Stimulated activated CD8-positive, alpha-beta memory T cell treated with anti-CD3 and anti-CD28 coated beads, Interleukin-4, amount 100 ng/mL, for 24 hours (primary cell): ENCODE measurements around the gene SARM1.
"Not testable (repeated sequence)": the region's sequence is repeated elsewhere in the genome, so short reads cannot be mapped to it uniquely, and the experiment has no call there.

Experiments
- DNase-seq: peaks from one replicate; pipeline ENCODE4 v3.0.0-alpha.2; 2020; ENCODE audit warnings: low read depth

SARM1 gene

GRCh38 chr17:28371245-28372202 lies at the start of gene SARM1:
TSS of gene SARM1 (plus strand) at chr17:28371694. CDS start at chr17:28372033, 339 bp downstream.
- DNase-seq, result peak; percentile 87

GRCh38 chr17:28324267-28324745 lies 47.2 kb upstream of the SARM1 start:
- no peak for DNase-seq

- DNase-seq, result no peak
These were observed 46.7 kb upstream of the SARM1 start for GRCh38 chr17:28324781-28325180.

GRCh38 chr17:28325211-28325610 lies 46.3 kb upstream of the SARM1 start:
- DNase-seq, result no peak

GRCh38 chr17:28326114-28326513 lies 45.4 kb upstream of the SARM1 start:
- DNase-seq, result no peak

- DNase-seq, result no peak
These were observed 44.4 kb upstream of the SARM1 start for GRCh38 chr17:28327031-28327607.

DNA sequence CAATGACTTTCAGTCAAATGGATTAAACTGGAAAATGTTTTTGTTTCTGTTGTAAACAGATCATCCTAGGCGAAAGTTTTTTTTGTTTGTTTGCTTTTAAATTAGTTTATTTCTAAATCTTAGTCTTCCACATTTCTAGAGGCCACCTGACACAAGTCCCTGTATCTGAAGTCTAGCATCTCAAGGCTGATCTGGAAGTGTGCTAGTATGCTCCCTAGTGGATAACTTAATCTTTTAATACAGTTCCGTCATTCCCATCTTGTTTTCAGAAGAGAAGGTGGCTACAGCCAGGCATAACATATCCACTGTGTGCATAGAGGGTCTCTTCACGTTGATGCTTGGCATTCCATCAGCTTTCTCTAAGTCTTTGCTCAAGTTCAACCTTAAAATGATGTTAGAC lies 43.8 kb upstream of the SARM1 start:
- DNase-seq, result no peak

- no peak for DNase-seq
These were observed 43.2 kb upstream of the SARM1 start for GRCh38 chr17:28328325-28328724.

- DNase-seq, result no peak
These were observed 40.8 kb upstream of the SARM1 start for GRCh38 chr17:28330671-28331070.

DNA sequence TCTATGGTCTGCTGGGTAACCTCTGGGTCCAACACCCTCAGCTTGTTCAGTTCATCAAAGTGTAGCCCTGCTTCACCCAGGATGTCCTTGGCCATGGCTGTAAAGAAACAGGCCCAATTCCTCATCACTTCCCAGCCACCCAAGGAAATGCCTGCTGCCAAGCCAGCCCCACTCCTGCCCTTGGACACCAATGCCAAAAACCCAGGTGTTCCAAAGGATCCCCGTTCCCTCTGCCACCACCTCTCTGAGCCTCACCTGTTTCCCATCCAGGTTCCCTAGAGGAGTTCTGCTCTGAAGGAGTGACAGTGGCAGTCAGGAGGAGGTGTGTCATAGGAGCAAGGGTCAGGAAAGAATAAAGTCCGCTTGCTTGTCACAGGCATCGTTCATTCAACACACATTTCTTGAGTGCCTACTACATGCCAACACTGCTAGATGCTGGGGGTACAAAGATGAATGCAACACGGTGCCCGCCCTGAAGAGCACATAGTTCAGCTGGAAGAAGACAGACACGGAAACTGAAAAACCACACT lies 39.5 kb upstream of the SARM1 start:
- no peak for DNase-seq

GRCh38 chr17:28333083-28333746 lies 38.3 kb upstream of the SARM1 start:
- no peak for DNase-seq

- DNase-seq, result no peak
These were observed 37.3 kb upstream of the SARM1 start for GRCh38 chr17:28334171-28334570.

DNA sequence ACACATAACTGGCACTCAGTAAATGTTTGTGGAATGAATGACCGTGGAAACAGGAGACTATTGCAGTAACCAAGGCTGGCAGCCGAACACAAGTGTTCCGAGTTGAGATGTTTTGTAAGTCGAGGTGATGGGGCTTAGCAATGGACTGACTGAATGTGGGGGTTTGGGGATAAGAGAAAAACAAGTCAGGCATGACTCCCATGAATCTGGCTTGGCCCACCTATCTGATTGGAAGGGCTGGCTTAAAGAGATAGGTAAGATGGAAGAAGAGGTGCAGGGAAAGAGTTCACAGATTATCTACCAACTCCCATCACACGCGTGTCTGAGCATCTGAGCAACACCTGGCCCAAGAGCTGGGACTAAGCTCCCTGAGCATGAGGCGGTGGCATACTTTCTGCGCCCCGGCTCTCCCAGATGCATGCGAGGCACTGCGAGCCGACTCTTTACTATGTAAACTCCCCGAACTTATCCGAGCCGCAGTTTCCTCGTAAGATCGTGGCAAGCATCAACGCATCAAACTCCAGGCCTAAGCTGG lies 36.8 kb upstream of the SARM1 start:
- no peak for DNase-seq

- DNase-seq, result peak; percentile 95
These were observed 36.1 kb upstream of the SARM1 start, which contains the start of the genes IFT20 and TNFAIP1 for GRCh38 chr17:28335201-28335958. TSS of gene IFT20 (minus strand) at chr17:28335472. CDS start at chr17:28331985, 3,487 bp downstream. TSS of gene TNFAIP1 (plus strand) at chr17:28335761. CDS start at chr17:28339522, 3,761 bp downstream.

DNA sequence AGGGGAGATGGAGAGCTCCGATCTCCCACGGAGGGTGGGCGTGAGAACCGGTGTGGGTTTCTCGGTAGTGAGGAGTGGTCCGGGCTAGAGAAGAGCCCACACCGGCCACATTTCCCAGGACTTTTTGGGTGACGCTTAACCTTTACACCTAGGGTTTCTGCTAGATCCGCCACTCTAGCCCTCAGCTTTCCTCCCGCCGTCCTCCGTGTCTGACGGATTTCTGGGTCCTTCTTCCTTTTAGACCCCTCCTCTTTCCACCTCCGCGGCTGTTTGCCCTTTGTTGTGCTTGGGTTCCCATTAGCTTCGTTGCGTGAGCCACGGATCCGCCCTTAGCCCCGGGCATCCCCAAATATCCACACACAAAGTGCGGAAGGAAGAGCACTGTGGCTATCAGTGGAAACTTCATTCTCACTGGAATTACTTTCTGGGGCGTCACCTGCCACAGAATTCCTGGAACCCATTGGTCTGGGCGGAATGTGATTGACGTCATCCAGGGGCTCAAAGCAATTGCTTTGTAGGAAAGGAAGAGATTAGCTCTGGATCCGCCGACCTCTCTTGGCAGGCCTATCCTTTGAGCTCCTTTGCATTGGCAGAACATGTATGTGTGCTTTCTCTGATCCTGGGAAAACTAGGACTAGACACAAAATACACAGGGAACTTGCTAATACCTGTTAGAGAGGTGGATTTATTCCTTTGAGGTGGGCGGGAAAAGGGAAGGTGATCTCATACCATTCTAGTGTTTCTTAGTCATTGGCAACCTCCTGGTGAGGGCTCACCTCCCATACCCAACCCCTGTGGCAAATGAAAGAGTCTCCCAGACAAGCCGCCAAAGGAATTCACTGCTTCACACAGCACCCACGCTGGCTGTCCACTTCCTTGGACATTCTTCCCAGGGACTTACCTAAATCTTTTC lies 35.3 kb upstream of the SARM1 start:
- DNase-seq, result no peak

DNA sequence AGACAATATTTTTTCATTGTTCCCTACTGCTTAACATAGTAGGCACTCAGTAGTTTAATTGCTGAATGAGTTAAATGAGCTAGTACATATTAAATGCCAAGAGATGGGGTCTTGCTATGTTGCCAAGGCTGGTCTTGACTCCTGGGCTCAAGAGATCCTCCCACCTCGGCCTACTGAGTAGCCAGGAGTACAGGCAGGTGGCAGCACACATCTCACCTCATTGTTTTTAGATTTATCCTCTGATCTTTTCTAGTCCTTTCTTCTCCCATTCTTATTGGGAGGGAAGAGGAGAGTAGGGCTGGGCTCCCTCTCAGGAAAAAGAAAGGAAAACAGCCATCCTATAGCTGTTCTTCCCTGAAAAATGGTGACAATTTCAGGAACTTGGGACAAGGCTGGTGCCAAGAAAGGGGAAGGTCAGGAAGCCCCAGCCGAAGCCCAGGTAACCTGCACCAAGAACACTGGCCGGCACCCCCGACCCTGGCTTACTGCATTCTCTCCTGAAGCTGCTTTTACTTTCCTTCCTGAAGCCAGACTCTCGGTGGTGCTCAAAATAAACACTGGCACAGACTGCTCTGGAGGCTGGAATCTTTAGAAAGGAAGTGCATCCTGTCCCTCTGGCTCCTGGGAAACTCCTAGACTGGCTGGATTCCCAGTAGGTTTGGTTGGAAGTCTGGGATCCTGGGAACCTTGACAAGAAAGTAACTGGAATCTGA lies 33.3 kb upstream of the SARM1 start:
- no peak for DNase-seq

DNA sequence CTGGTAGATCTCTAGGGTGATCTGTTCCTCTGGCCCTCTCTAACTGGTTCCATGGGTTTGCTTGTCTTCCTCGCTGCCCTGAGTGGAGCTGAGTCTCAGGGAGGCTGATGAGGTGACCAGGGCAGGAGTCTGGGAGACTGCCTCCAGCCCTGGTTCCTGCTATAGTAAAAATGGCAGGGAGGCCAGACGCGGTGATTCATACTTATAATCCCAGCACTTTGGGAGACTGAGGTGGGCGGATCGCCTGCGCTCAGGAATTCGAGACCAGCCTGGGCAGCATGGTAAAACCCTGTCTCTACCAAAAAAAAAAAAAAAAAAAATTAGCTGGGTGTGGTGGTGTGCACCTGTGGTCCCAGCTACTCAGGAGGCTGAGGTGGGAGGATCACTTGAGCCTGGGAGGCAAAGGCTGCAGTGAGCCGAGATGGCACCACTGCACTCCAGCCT lies 32.7 kb upstream of the SARM1 start:
- DNase-seq, result not testable (repeated sequence)

DNA sequence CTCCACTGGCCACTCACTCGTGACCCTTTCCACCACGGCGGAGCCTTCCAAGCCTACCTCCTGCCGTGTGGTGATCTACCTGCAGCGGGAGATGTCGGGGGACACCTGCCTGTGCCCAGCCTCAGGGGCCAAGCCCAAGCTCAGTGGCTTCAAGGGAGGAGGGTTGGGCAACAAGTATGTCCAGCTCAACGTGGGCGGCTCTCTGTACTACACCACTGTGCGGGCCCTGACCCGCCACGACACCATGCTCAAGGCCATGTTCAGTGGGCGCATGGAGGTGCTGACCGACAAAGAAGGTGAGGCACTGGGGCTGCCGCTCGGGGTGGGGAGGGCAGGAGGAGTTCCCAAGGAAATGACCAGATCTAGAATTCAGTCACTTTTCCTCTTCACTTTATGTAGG lies 32.1 kb upstream of the SARM1 start:
- no peak for DNase-seq

GRCh38 chr17:28340374-28340773 lies 31.1 kb upstream of the SARM1 start:
- no peak for DNase-seq
